ENCODE data around the gene GTF3C5.

DNA sequence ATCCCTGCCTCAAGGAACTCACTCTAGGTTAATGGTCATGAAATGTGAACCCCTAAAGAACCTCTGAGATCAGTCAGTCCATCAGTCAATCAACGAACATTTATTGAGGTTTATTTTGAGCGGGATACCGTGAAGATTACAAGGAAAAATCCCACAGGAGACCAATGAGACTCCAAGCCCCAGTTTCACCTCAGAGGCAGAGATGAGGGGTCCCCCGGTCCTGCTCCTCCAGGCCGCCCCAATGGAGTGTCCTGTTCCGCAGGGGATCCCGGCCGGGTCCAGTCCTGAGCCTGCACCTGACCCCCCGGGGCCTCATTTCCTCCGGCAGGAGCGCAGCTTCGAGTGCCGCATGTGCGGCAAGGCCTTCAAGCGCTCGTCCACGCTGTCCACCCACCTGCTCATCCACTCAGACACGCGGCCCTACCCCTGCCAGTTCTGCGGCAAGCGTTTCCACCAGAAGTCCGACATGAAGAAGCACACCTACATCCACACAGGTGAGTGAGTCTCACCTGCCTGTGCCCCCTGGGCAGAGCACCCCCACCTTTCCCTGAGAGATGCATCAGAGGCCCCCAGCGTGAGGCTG, 41.3 kb upstream of the GTF3C5 start:
- TF ChIP-seq, protein P1, sequence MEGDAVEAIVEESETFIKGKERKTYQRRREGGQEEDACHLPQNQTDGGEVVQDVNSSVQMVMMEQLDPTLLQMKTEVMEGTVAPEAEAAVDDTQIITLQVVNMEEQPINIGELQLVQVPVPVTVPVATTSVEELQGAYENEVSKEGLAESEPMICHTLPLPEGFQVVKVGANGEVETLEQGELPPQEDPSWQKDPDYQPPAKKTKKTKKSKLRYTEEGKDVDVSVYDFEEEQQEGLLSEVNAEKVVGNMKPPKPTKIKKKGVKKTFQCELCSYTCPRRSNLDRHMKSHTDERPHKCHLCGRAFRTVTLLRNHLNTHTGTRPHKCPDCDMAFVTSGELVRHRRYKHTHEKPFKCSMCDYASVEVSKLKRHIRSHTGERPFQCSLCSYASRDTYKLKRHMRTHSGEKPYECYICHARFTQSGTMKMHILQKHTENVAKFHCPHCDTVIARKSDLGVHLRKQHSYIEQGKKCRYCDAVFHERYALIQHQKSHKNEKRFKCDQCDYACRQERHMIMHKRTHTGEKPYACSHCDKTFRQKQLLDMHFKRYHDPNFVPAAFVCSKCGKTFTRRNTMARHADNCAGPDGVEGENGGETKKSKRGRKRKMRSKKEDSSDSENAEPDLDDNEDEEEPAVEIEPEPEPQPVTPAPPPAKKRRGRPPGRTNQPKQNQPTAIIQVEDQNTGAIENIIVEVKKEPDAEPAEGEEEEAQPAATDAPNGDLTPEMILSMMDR (IDR thresholded peaks at IDR 0.05 in 2 of 3, conservative IDR thresholded peaks at IDR 0.05 in 1 of 3; ENCODE audit: insufficient read depth in 2 of 3, low read depth in 1 of 3, low read length in 3 of 3): no peak
- TF ChIP-seq HMG20A (CRISPR knock-in tag; conservative IDR thresholded peaks at IDR 0.05): no peak
- no peak for TF ChIP-seq NFIX (CRISPR knock-in tag; IDR thresholded peaks at IDR 0.05; ENCODE audit: low read depth)
- no peak for TF ChIP-seq NR4A1 (CRISPR knock-in tag; IDR thresholded peaks at IDR 0.05)
- TF ChIP-seq NR4A1 (tag; IDR thresholded peaks at IDR 0.05): no peak
- no peak for TF ChIP-seq EHMT2 (IDR thresholded peaks at IDR 0.05)
- TF ChIP-seq POLR2A (conservative IDR thresholded peaks at IDR 0.05): no peak
- TF ChIP-seq CC2D1A (IDR thresholded peaks at IDR 0.05): no peak
